ENCODE data around the gene BCAT1. TPM values are rescaled to one million over a fixed set of nuclear protein-coding genes. Genes with fewer than 3 reads are reported as not detected.

BCAT1 gene
- total and polyA plus RNA-seq, 2 donors from 2014 or later = 1.3 to 15.5 TPM

DNA sequence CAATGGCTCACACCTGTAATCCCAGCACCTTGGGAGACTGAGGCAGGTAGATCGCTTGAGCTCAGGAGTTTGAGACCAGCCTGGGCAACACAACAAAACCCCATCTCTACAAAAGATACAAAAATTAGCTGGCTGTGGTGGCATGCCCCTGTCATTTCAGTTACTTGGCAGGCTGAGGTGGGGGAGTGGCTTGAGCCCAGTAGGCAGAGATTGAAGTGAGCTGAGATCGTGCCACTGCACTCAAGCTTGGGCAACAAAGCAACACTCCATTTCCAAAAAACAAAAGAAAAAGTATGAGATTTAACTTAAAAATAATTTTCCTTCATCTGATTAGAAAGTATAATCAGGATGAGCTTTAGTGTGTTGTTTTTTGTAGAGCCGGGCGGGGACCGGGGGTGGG lies 47.9 kb upstream of the BCAT1 start:
- Histone ChIP-seq H3K27me3 (ENCODE audit: control insufficient read depth, insufficient read depth, low read length) (no peaks in the 10 kb centered on the region), H3K27ac (ENCODE audit: low read depth in 2 of 2, low read length in 2 of 2) (no peak overlapping the region), H3K36me3 (ENCODE audit: control insufficient read depth in 2 of 3, insufficient read depth in 3 of 3, low read length in 3 of 3) (no peaks in the 10 kb centered on the region), H3K4me1 (ENCODE audit: control insufficient read depth in 2 of 3, insufficient read depth in 2 of 3, low read depth in 1 of 3, low read length in 3 of 3) (peaks cover 0 to 2% (median 0%) of the 10 kb centered on the region in 3 donors), H3K9ac (ENCODE audit: low read length in 3 of 3) (no peak overlapping the region), H3K4me3 (ENCODE audit: low read length in 3 of 3) (no peak overlapping the region), H3K9me3 (ENCODE audit: control insufficient read depth in 2 of 3, insufficient read depth in 1 of 3, low read length in 3 of 3) (no peaks in the 10 kb centered on the region)
- TF ChIP-seq, protein P1, sequence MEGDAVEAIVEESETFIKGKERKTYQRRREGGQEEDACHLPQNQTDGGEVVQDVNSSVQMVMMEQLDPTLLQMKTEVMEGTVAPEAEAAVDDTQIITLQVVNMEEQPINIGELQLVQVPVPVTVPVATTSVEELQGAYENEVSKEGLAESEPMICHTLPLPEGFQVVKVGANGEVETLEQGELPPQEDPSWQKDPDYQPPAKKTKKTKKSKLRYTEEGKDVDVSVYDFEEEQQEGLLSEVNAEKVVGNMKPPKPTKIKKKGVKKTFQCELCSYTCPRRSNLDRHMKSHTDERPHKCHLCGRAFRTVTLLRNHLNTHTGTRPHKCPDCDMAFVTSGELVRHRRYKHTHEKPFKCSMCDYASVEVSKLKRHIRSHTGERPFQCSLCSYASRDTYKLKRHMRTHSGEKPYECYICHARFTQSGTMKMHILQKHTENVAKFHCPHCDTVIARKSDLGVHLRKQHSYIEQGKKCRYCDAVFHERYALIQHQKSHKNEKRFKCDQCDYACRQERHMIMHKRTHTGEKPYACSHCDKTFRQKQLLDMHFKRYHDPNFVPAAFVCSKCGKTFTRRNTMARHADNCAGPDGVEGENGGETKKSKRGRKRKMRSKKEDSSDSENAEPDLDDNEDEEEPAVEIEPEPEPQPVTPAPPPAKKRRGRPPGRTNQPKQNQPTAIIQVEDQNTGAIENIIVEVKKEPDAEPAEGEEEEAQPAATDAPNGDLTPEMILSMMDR (IDR thresholded peaks at IDR 0.05; ENCODE audit: borderline replicate concordance, extremely low read depth, insufficient read depth) = no peak
- FAIRE-seq (no peak), DNase-seq (no peak)
- intact Hi-C loops (cut with DNase I) = no loop called here

DNA sequence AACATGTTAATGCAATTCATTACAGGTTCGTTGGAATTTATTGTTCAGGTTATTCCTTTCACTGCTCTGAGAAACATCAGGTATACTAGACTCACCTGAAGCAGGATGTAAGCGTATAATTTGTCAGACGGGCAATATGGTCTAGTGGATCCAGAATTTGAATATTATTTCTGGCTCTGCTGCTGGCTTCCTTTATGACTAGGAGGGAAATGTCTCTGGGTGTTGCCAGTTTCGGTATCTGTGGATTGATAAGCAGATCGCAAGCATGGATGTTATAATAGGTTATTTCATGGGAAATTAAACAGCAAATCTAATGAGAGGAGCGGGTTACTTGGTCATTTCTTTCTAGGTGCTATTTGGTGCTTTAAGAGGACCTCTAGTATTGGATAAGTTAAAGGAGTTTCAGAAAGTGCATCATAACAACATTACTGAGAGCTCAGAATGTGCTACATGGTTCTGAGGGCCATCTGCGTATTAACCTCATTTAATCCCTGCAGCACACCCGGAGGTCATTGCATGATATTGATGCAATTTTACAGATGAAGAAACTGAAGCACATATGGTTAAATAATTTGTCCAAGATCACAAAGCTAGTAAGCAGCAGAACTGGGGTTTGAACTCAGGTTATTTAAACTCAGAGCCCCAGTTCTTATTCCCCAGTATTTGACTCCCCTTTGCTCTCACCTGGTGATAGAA lies 47.3 kb upstream of the BCAT1 start:
- Histone ChIP-seq H3K4me1 (ENCODE audit: control insufficient read depth in 2 of 3, insufficient read depth in 2 of 3, low read depth in 1 of 3, low read length in 3 of 3) (peaks cover 0 to 2% (median 0%) of the 10 kb centered on the region in 3 donors), H3K9ac (ENCODE audit: low read length in 3 of 3) (no peak overlapping the region), H3K4me3 (ENCODE audit: low read length in 3 of 3) (no peak overlapping the region), H3K27ac (ENCODE audit: low read depth in 2 of 2, low read length in 2 of 2) (no peak overlapping the region), H3K36me3 (ENCODE audit: control insufficient read depth in 2 of 3, insufficient read depth in 3 of 3, low read length in 3 of 3) (no peaks in the 10 kb centered on the region), H3K9me3 (ENCODE audit: control insufficient read depth in 2 of 3, insufficient read depth in 1 of 3, low read length in 3 of 3) (no peaks in the 10 kb centered on the region), H3K27me3 (ENCODE audit: control insufficient read depth, insufficient read depth, low read length) (no peaks in the 10 kb centered on the region)
- FAIRE-seq = no peak
- TF ChIP-seq, protein P1 (IDR thresholded peaks at IDR 0.05; ENCODE audit: borderline replicate concordance, extremely low read depth, insufficient read depth) = no peak
- intact Hi-C loops (cut with DNase I) = no loop called here
- DNase-seq = no peak

DNA sequence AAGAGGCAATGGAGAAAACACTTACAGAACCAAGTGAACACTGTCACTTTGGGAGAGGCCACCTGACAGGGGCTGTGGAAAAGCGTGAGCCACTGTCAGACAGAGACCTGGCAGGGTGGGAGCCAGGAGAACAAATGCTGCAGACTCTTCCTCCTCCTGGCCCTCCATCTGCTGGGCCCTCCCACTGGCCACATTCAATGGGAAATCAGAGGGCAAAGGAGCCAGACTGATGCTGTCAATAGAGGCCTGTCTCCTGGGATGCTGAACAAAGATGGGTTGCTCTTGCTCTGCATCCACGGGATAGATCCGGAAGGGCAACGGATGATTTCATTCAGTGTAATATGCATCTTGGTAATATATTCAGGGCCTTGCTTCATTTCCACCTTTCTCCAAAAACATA lies 44.9 kb upstream of the BCAT1 start:
- no peak overlapping the region for H3K27ac ChIP-seq (ENCODE audit: low read depth in 2 of 2, low read length in 2 of 2)
- TF ChIP-seq, protein P1 (IDR thresholded peaks at IDR 0.05; ENCODE audit: borderline replicate concordance, extremely low read depth, insufficient read depth) = no peak
- intact Hi-C loops (cut with DNase I) = loop anchor here (5.0 kb wide), 1 partner anchor 134 kb away; no protein-coding TSS in a partner anchor
- FAIRE-seq (no peak), DNase-seq (no peak)
- no peak overlapping the region for H3K4me3 ChIP-seq (ENCODE audit: low read length in 3 of 3)
- no peaks in the 10 kb centered on the region for H3K9me3 ChIP-seq (ENCODE audit: control insufficient read depth in 2 of 3, insufficient read depth in 1 of 3, low read length in 3 of 3)
- H3K36me3 ChIP-seq (ENCODE audit: control insufficient read depth in 2 of 3, insufficient read depth in 3 of 3, low read length in 3 of 3) = no peaks in the 10 kb centered on the region
- peaks cover 0 to 2% (median 0%) of the 10 kb centered on the region in 3 donors for H3K4me1 ChIP-seq (ENCODE audit: control insufficient read depth in 2 of 3, insufficient read depth in 2 of 3, low read depth in 1 of 3, low read length in 3 of 3)
- H3K27me3 ChIP-seq (ENCODE audit: control insufficient read depth, insufficient read depth, low read length) = no peaks in the 10 kb centered on the region
- no peak overlapping the region for H3K9ac ChIP-seq (ENCODE audit: low read length in 3 of 3)

All from kidney (tissue), 14 donors.